Stromal cell of bone marrow (primary cell): ENCODE measurements around the gene ZNF691.
"Not testable (repeated sequence)": the region's sequence is repeated elsewhere in the genome, so short reads cannot be mapped to it uniquely, and the experiment has no call there.

ENCODE experiments used
- DNase-seq: peaks from one replicate; pipeline ENCODE4 v3.0.0-alpha.2; 2012; ENCODE audit warnings: low read depth

Gene ZNF691

DNA sequence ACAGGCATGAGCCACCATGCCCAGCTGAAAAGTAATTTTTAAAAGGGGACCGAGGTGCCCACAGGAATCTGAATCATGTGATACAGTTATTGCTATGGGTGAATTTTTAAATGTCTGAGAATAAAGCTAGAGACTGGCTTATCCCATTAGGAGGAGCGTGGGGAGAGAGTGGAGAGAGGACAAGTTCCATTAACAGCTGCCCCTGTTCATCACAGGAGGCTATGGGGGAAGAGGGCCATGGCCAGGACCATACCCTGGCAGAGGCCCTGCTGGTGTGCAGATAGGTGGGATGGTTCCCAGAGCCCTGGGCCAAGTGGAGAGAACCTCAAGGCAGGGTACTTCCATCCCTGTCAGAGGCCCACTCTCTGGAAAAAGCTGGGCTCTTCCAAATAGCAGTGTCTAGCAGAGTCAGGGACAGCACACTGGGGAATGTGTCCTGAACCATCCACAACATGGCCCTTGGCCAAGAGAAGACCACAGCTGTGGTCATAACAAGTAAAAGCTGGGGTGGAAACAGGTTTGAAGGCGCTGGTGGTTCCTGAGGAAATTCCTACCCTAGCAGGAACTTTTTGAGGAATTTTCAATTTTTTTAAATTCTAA, 13.7 kb upstream of the ZNF691 start:
- DNase-seq, result no peak

DNA sequence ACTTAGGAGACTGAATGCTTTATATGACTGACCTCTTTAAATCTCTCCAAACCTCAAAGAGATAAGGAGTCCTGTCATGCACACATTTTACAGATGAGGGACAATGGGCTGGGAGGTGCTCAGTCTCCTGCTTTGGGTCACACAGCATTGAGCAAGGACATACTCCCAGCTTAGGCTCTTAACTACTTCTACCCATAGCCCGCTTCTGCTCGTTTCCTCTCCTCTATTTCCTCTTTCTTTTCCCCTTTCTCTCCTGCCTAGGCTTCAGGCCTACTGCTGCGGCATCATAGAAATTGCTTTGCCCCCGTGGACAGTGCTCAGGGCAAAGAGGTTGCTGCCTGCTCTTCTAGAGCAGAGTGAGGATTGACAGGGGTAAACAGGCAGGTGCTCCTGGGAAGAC, 12.4 kb upstream of the ZNF691 start:
- no peak for DNase-seq

GRCh38 chr1:42834803-42835202, 11.6 kb upstream of the ZNF691 start:
- no peak for DNase-seq

GRCh38 chr1:42835422-42835821, 11.0 kb upstream of the ZNF691 start:
- DNase-seq, result no peak

GRCh38 chr1:42837709-42838108, 8.7 kb upstream of the ZNF691 start:
- no peak for DNase-seq

DNA sequence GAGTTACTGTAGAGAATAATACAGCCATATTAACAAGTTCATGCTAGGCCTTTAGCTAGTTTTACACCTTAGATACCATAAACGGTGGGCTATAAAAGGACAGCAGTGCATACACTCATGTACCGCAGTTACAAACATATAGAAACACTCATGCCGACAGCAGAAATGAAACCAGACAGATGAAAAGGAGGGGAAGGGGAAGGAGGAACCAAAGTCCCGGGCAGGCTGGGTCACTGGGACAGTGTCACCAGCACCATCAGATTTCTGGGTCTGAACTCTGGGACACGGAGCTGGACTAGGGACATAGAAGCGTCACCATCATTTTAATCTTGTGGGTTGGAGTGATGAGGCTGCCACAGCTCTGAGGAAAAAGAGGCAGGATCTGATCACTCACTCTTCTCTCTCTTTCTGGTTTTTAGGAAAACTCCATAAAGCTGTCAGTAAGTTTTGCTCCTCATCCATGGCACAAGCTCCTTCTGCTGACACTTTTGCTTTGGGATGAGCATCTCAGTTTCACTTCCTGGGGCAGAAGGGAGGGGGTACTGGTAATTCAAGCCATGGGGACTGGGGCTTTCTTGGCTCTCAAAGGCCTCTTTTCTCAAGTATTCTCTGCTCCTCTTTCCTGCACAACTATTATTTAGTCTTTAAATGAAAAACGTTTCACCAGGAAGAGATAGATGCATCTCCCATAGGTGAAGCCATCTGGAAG, 7.8 kb upstream of the ZNF691 start:
- DNase-seq, result no peak

- DNase-seq, result no peak
Measured at GRCh38 chr1:42841010-42841409, 5.4 kb upstream of the ZNF691 start.

- DNase-seq, result no peak
Measured at GRCh38 chr1:42841440-42842147, 4.8 kb upstream of the ZNF691 start.

DNA sequence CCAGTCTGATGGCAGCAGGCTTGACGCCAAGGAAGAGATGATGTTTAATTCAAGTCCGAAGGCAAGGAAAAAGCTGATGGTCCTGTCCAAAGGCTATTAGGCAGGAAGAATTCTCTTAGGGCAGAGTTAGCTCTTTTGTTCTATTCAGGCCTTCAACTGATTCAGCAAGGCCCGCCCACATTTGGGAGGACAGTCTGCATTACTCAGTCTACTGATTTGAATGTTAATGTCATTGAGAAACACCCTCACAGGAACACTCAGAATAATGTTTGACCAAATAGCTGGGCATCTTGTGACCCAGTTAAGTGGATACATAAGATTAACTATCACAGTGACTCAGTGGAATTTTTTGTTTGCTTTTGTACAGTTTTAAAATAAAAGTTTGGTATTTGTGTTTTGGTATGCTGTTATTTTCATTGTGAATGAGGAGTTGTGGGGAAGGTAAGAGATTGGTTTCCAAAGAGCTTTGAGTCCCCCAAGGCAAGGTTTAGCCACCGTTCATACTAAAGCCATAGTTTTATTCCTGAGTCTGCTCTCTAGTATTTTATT, 1.7 kb upstream of the ZNF691 start:
- peak; percentile 50 for DNase-seq

- no peak for DNase-seq
Measured at GRCh38 chr1:42845193-42845592, 1.2 kb upstream of the ZNF691 start.

DNA sequence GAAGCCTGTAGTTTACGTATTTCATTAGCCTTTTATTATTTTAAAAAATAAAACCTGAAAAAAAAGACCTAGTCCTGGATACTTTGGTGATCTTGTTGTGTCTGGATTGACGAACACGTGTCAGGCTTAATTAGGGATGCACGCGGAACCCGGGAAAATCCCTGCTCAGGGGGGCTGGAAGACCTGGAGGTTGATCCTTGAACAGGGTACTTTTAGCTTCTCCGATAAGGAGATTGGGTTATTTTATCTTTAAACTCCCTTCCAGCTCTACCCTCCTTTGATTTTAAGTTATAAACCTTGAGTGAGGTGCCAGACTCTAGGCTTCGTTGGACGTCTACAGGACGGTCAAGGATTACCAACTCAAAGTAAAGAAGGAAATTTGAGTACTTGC, 552 bp upstream of the ZNF691 start:
- DNase-seq, result no peak

DNA sequence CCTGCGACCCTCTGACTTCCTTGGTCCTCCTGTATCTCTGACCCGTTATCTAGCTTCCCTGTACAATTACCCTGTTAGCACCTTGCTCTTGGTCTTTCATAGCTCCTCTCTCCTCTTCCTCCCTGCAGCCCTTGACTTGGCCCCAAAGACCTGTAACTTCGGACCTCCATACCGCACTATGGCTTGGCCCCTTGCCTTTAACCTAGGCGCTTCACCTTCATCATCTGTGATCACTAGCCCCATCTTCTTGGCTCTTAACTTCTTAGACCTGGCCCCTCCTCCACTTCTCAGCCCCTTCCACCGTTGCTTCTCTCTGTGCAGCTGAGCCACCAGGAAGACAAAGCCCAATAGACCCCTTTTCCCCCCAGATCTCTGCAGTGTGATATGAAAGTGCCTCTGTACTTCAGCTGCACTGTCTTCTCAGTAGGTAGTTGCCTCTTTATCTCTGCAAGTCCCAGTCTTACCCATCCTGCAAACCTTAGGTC, 740 bp downstream of the ZNF691 start:
- DNase-seq, result no peak

DNA sequence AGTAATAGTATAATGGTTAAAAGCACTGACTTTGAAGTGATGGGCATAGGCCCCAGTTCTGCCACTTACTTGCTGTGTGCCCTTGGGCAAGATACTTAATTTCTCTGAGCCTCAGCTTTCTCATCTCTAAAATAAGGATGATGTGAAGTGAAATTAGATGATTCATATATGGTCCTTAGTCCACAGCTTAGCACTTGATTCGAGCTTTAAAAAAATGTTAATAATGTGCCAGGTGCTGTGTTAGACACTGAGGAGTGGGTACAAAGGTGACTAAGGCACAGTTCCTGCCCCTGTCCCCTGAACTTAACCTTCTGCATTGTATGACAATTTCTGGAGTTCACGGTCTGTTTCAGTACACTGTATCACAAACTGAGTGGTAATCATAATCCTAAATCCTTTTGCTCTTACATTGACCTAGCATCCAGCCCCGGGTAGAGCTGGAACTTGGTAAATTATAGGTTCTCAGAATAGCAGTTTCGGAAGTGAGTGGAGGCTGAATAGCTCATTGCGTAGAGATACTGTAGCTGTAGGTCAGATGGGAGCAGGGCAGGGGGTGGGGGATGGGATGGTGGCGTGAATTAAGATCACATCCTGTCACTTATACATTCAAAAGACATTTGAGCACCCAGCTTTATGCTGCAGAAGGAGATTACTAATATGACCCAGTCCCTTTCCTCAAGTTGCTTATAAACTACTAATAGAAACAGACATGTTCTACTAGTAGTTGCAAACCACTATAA, 1.5 kb downstream of the ZNF691 start:
- no peak for DNase-seq

DNA sequence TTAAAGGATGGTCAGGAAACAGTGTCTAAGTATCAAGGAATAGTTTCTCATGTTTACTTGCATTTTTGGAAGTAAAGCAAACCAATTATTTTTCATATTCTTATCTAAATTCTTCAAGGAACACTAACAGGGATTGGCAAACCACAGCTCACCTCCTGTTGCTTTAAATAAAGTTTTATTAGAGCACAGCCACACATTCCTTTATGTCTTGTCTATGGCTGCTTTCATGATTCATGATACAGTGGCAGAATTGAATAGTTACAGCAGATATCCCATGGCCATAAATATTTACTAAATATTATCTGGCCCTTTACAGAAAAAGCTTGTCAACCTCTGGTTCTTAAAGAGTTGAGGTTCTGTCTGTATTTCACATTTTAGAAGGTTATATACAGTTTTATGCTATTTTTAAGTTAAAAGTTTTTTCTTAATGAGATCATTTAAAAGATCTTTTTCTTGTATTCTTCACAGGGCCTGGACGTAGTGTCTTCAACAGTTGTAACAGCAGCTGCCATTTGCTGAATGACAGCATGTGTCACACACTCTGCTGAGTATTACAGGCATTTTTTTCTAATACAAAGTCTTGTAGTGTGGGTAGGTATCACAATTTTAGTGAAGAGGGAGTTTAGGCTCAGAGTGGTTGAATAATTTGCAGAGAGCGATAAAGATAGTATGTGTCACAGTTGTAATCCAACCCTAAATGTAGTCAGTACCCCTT, 2.6 kb downstream of the ZNF691 start:
- no peak for DNase-seq

DNA sequence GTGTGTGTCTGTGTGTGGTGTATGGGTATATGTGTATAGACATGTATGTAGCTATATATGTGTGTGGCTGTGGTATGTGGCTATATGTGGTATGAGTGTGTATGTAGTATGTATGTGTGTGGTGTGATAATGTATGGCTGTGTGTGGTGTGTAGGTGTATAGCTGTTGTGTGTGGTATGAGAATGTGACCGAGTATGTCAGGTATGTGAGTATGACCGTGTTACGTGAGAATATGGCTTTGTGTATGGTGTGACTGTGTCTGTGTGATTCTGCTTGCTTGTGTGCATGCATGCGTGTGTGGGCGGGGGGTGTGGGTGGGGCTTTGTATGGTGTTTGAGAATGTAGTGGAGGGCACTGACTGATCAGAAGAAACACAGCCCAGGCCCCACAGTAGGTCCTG, 3.5 kb downstream of the ZNF691 start:
- DNase-seq, result no peak

DNA sequence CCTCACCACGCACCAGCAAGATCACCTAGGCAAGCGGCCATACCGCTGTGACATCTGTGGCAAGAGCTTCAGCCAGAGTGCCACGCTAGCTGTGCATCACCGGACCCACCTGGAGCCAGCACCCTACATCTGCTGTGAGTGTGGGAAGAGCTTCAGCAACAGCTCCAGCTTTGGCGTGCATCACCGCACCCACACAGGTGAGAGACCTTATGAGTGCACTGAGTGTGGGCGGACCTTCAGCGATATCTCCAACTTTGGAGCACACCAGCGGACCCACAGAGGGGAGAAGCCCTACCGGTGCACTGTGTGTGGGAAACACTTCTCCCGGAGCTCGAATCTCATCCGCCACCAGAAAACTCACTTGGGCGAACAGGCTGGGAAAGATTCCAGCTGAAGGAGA, 5.0 kb downstream of the ZNF691 start:
- DNase-seq, result no peak

DNA sequence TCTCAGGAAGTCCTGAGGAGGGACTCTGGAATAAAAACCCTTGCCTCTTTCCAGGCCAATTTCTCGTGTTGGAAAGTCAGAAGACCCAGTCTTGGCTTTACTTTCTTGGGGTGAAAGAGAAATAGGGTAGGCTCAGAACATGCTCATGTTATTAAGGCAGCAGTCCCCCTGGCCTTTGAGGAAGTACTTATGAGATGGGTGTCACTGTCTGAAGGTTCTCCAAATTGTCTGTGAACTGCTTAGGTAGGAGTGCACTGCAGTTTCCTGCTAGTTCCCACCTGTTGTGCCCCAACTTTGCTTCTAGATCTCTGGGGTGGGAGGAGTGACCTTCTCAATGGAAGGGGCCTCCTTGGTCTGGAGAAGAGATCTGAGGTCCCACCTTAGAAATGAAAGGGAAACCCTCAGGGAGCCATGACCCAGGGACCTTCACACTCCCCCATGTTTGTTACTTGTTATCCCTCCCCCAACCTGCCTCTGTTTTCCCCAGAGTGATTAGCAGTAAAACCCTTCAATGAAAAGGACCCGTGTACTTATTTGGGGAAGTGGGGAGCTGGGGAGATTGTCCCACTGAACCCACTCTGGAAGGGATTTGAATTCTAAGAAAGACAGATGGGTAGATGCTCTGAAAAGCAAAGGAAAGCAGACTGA, 5.7 kb downstream of the ZNF691 start:
- DNase-seq, result no peak

DNA sequence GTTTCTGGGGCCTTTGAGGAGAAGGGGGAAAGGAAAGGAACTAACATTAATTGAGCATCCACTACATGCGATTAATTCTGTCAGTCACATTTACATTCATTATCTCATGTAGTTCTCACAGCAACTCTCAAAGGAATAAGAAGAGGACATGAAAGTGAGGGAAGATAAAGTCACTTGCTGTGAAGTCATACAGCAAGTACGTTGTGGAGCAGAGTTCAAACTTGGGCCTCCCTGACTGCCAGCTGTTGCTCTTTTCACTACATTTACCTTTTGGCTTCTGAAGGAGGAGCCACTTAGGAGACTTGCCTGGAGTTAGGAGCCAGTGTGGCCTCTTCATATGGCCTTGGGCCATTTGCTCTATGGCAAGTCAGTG, 6.2 kb downstream of the ZNF691 start:
- DNase-seq, result no peak

- DNase-seq, result no peak
Measured at GRCh38 chr1:42853116-42853884, 6.9 kb downstream of the ZNF691 start.

- DNase-seq, result not testable (repeated sequence)
Measured at GRCh38 chr1:42856554-42856953, 10.1 kb downstream of the ZNF691 start.
